IPS-15b (cell line): ENCODE data around the gene ZNF331.
A peak's percentile ranks its signal among the peaks of the same experiment; 100 is the strongest.

Source experiments
- H3K27me3 ChIP-seq: one replicate; pipeline ENCODE4 v1.6.1; 2013; ENCODE audit warnings: low read length; ENCODE audit not compliant: control insufficient read depth, insufficient read depth
- H3K36me3 ChIP-seq: one replicate; pipeline ENCODE4 v1.6.1; 2013; ENCODE audit warnings: low read length; ENCODE audit not compliant: control insufficient read depth, insufficient read depth
- H3K4me1 ChIP-seq: one replicate; pipeline ENCODE4 v1.6.1; 2013; ENCODE audit warnings: mild to moderate bottlenecking, low read length; ENCODE audit not compliant: control insufficient read depth, insufficient read depth
- H3K4me3 ChIP-seq: one replicate; pipeline ENCODE4 v1.5.1; 2013; ENCODE audit warnings: low read depth, low read length
- H3K9ac ChIP-seq: one replicate; pipeline ENCODE4 v1.6.1; 2013; ENCODE audit warnings: low read depth, mild to moderate bottlenecking, low read length
- H3K9me3 ChIP-seq: one replicate; pipeline ENCODE4 v1.6.1; 2013; ENCODE audit warnings: mild to moderate bottlenecking, low read length; ENCODE audit not compliant: control insufficient read depth, insufficient read depth

ZNF331 gene

GRCh38 chr19:53581871-53582279 lies 43.9 kb downstream of the ZNF331 start:
- no peaks in the 10 kb centered on the region for H3K27me3 ChIP-seq

GRCh38 chr19:53583181-53583580 lies 45.2 kb downstream of the ZNF331 start:
- Histone ChIP-seq H3K36me3 (no peaks in the 10 kb centered on the region), H3K4me1 (peaks cover 5% of the 10 kb centered on the region), H3K9ac (no peak overlapping the region), H3K9me3 (no peaks in the 10 kb centered on the region), H3K27me3 (no peaks in the 10 kb centered on the region), H3K4me3 (no peak overlapping the region)

More at GRCh38 chr19:53581871-53582279, 43.9 kb downstream of the ZNF331 start:
- Histone ChIP-seq H3K4me3 (no peak overlapping the region), H3K36me3 (peaks cover 8% of the 10 kb centered on the region), H3K9me3 (peaks cover 5% of the 10 kb centered on the region), H3K9ac (no peak overlapping the region), H3K4me1 (peaks cover 5% of the 10 kb centered on the region)

- no peak overlapping the region for H3K9ac ChIP-seq
- H3K4me1 ChIP-seq = peaks cover 5% of the 10 kb centered on the region
- H3K9me3 ChIP-seq = no peaks in the 10 kb centered on the region
- no peak overlapping the region for H3K4me3 ChIP-seq
- H3K27me3 ChIP-seq = no peaks in the 10 kb centered on the region
- no peaks in the 10 kb centered on the region for H3K36me3 ChIP-seq
Measured at GRCh38 chr19:53586277-53586691, 48.3 kb downstream of the ZNF331 start.

- Histone ChIP-seq H3K27me3 (no peaks in the 10 kb centered on the region), H3K4me3 (peak overlapping the region; percentile 19), H3K9me3 (no peaks in the 10 kb centered on the region), H3K4me1 (peaks cover 17% of the 10 kb centered on the region), H3K9ac (peak overlapping the region; percentile 79), H3K36me3 (no peaks in the 10 kb centered on the region)
Measured at GRCh38 chr19:53594811-53595509, 57.0 kb downstream of the ZNF331 start.

- peaks cover 17% of the 10 kb centered on the region for H3K4me1 ChIP-seq
Measured at GRCh38 chr19:53595510-53595867, 57.5 kb downstream of the ZNF331 start.

GRCh38 chr19:53596056-53596455 lies 58.1 kb downstream of the ZNF331 start:
- no peaks in the 10 kb centered on the region for H3K36me3 ChIP-seq
- peaks cover 17% of the 10 kb centered on the region for H3K4me1 ChIP-seq
- H3K27me3 ChIP-seq = no peaks in the 10 kb centered on the region
- peak overlapping the region; percentile 22 for H3K4me3 ChIP-seq
- no peaks in the 10 kb centered on the region for H3K9me3 ChIP-seq
- H3K9ac ChIP-seq = peak overlapping the region; percentile 88

More at GRCh38 chr19:53595510-53595867, 57.5 kb downstream of the ZNF331 start:
- Histone ChIP-seq H3K36me3 (no peaks in the 10 kb centered on the region), H3K27me3 (no peaks in the 10 kb centered on the region), H3K9me3 (no peaks in the 10 kb centered on the region), H3K4me3 (peak overlapping the region; percentile 22), H3K9ac (peak overlapping the region; percentile 88)

GRCh38 chr19:53597023-53597422 lies 59.1 kb downstream of the ZNF331 start:
- Histone ChIP-seq H3K4me3 (no peak overlapping the region), H3K27me3 (no peaks in the 10 kb centered on the region), H3K9ac (no peak overlapping the region), H3K4me1 (peaks cover 17% of the 10 kb centered on the region), H3K9me3 (no peaks in the 10 kb centered on the region), H3K36me3 (no peaks in the 10 kb centered on the region)

- Histone ChIP-seq H3K9ac (no peak overlapping the region), H3K4me1 (peaks cover 17% of the 10 kb centered on the region), H3K36me3 (no peaks in the 10 kb centered on the region), H3K27me3 (no peaks in the 10 kb centered on the region), H3K4me3 (no peak overlapping the region), H3K9me3 (no peaks in the 10 kb centered on the region)
Measured at GRCh38 chr19:53598361-53598760, 60.4 kb downstream of the ZNF331 start.

- Histone ChIP-seq H3K36me3 (no peaks in the 10 kb centered on the region), H3K4me1 (peaks cover 7% of the 10 kb centered on the region), H3K27me3 (no peaks in the 10 kb centered on the region), H3K4me3 (no peak overlapping the region), H3K9me3 (no peaks in the 10 kb centered on the region), H3K9ac (no peak overlapping the region)
Measured at GRCh38 chr19:53600217-53600616, 62.3 kb downstream of the ZNF331 start.

GRCh38 chr19:53606031-53606430 lies 68.1 kb downstream of the ZNF331 start:
- Histone ChIP-seq H3K9me3 (no peaks in the 10 kb centered on the region), H3K36me3 (no peaks in the 10 kb centered on the region), H3K9ac (no peak overlapping the region), H3K27me3 (no peaks in the 10 kb centered on the region), H3K4me1 (no peaks in the 10 kb centered on the region), H3K4me3 (no peak overlapping the region)

GRCh38 chr19:53608381-53608780 lies 70.4 kb downstream of the ZNF331 start:
- Histone ChIP-seq H3K9me3 (no peaks in the 10 kb centered on the region), H3K36me3 (no peaks in the 10 kb centered on the region)

GRCh38 chr19:53612762-53613526 lies 75.0 kb downstream of the ZNF331 start:
- Histone ChIP-seq H3K27me3 (no peaks in the 10 kb centered on the region), H3K4me1 (peaks cover 5% of the 10 kb centered on the region), H3K9ac (no peak overlapping the region), H3K9me3 (no peaks in the 10 kb centered on the region), H3K36me3 (no peaks in the 10 kb centered on the region), H3K4me3 (no peak overlapping the region)

More at GRCh38 chr19:53608381-53608780, 70.4 kb downstream of the ZNF331 start:
- Histone ChIP-seq H3K4me3 (no peak overlapping the region), H3K4me1 (peaks cover 5% of the 10 kb centered on the region), H3K9ac (no peak overlapping the region), H3K27me3 (no peaks in the 10 kb centered on the region)
